NT2/D1 (cell line): Measurements from ENCODE around the gene ACTR5.

ENCODE experiments used
- DNase-seq: peaks from one replicate; pipeline ENCODE4 v3.0.0-alpha.2; 2011; ENCODE audit warnings: low read depth, low spot score
- H3K27me3 ChIP-seq: 2 replicates; pipeline ENCODE4 v1.6.0; 2011; ENCODE audit warnings: mild to moderate bottlenecking; ENCODE audit not compliant: insufficient read length, insufficient read depth
- H3K36me3 ChIP-seq: 2 replicates; pipeline ENCODE4 v1.6.1; 2011; ENCODE audit warnings: mild to moderate bottlenecking, low read length, mixed read lengths; ENCODE audit not compliant: insufficient read depth, insufficient read length
- H3K4me1 ChIP-seq: 2 replicates; pipeline ENCODE4 v1.5.1; 2011; ENCODE audit not compliant: insufficient read depth, insufficient read length
- H3K4me3 ChIP-seq: 2 replicates; pipeline ENCODE4 v1.5.1; 2011; ENCODE audit warnings: low read depth; ENCODE audit not compliant: insufficient read length
- H3K9ac ChIP-seq: 2 replicates; pipeline ENCODE4 v1.6.0; 2011; ENCODE audit warnings: low read depth; ENCODE audit not compliant: insufficient read length
- H3K9me3 ChIP-seq: 2 replicates; pipeline ENCODE4 v1.5.1; 2011; ENCODE audit warnings: mild to moderate bottlenecking, low read length; ENCODE audit not compliant: insufficient read depth
- SUZ12 ChIP-seq: IDR thresholded peaks from 2 replicates; pipeline ENCODE4 v1.6.1; 2011; ENCODE audit not compliant: insufficient read length, insufficient read depth; ENCODE audit errors: extremely low read depth
- YY1 ChIP-seq: IDR thresholded peaks from 2 replicates; pipeline ENCODE4 v1.6.1; 2011; ENCODE audit not compliant: insufficient read length, insufficient read depth
- ZNF274 ChIP-seq: IDR thresholded peaks from 2 replicates; pipeline ENCODE4 v1.6.1; 2011; ENCODE audit warnings: mild to moderate bottlenecking, low read depth, low read length

The ACTR5 gene

GRCh38 chr20:38799203-38799602, 50.9 kb downstream of the ACTR5 start:
- TF ChIP-seq YY1 (no peak), SUZ12 (no peak), ZNF274 (no peak)
- Histone ChIP-seq H3K27me3 (no peaks in the 10 kb centered on the region), H3K9me3 (0 out of 2 replicates have a peak, but pooled peaks cover 7% of the 10 kb centered on the region), H3K36me3 (no peaks in the 10 kb centered on the region), H3K9ac (no peak overlapping the region), H3K4me1 (peaks cover 7% of the 10 kb centered on the region), H3K4me3 (no peak overlapping the region)
- no peak for DNase-seq

- TF ChIP-seq ZNF274: no peak
- no peak for TF ChIP-seq SUZ12
- TF ChIP-seq YY1: no peak
- no peak overlapping the region for H3K9ac ChIP-seq
- H3K4me1 ChIP-seq: peaks cover 7% of the 10 kb centered on the region
- no peak for DNase-seq
- H3K36me3 ChIP-seq: no peaks in the 10 kb centered on the region
- H3K9me3 ChIP-seq: 0 out of 2 replicates have a peak, but pooled peaks cover 7% of the 10 kb centered on the region
- no peak overlapping the region for H3K4me3 ChIP-seq
- no peaks in the 10 kb centered on the region for H3K27me3 ChIP-seq
Observed at GRCh38 chr20:38800882-38801281, 52.6 kb downstream of the ACTR5 start.

GRCh38 chr20:38804221-38804620, 56.0 kb downstream of the ACTR5 start:
- DNase-seq: no peak
- H3K4me1 ChIP-seq: peaks cover 13% of the 10 kb centered on the region
- no peak overlapping the region for H3K4me3 ChIP-seq
- TF ChIP-seq SUZ12 (no peak), YY1 (no peak), ZNF274 (no peak)
- peaks cover 18% of the 10 kb centered on the region for H3K27me3 ChIP-seq
- no peaks in the 10 kb centered on the region for H3K36me3 ChIP-seq
- H3K9me3 ChIP-seq: no peaks in the 10 kb centered on the region
- no peak overlapping the region for H3K9ac ChIP-seq

GRCh38 chr20:38804682-38805501, 56.6 kb downstream of the ACTR5 start:
- no peak for TF ChIP-seq SUZ12
- no peak for TF ChIP-seq ZNF274
- no peak for TF ChIP-seq YY1
- H3K4me3 ChIP-seq: peak overlapping the region; percentile 79

GRCh38 chr20:38805502-38805957, 57.3 kb downstream of the ACTR5 start, which contains the start of gene PPP1R16B:
Gene PPP1R16B (plus strand): TSS chr20:38805697. CDS start chr20:38835926, 30,229 bp downstream.
- peak within 1 kb of the TSS; percentile 79 for H3K4me3 ChIP-seq
- peaks cover 18% of the 10 kb centered on the region for H3K27me3 ChIP-seq
- H3K9me3 ChIP-seq: no peaks in the 10 kb centered on the region
- peak within 1 kb of the TSS; percentile 89 for H3K9ac ChIP-seq
- H3K36me3 ChIP-seq: peaks cover 6% of the 10 kb centered on the region
- peak; percentile 65 for DNase-seq
- TF ChIP-seq SUZ12 (no peak), YY1 (no peak), ZNF274 (no peak)
- peaks cover 16% of the 10 kb centered on the region for H3K4me1 ChIP-seq

More at GRCh38 chr20:38804682-38805501, 56.6 kb downstream of the ACTR5 start:
- H3K4me1 ChIP-seq: peaks cover 16% of the 10 kb centered on the region
- no peaks in the 10 kb centered on the region for H3K9me3 ChIP-seq
- H3K9ac ChIP-seq: peak overlapping the region; percentile 89
- H3K27me3 ChIP-seq: peaks cover 18% of the 10 kb centered on the region
- peaks cover 2% of the 10 kb centered on the region for H3K36me3 ChIP-seq
- DNase-seq: peak; percentile 96

- no peak for DNase-seq
- TF ChIP-seq ZNF274 (no peak), SUZ12 (no peak), YY1 (no peak)
- H3K9me3 ChIP-seq: no peaks in the 10 kb centered on the region
- H3K27me3 ChIP-seq: peaks cover 18% of the 10 kb centered on the region
- H3K4me1 ChIP-seq: peaks cover 16% of the 10 kb centered on the region
- peaks cover 11% of the 10 kb centered on the region for H3K36me3 ChIP-seq
- peak overlapping the region; percentile 79 for H3K4me3 ChIP-seq
- H3K9ac ChIP-seq: peak overlapping the region; percentile 89
Observed at GRCh38 chr20:38805958-38806854, 57.9 kb downstream of the ACTR5 start.

GRCh38 chr20:38806855-38807655, 58.8 kb downstream of the ACTR5 start:
- peaks cover 16% of the 10 kb centered on the region for H3K4me1 ChIP-seq
- peak overlapping the region; percentile 79 for H3K4me3 ChIP-seq
- H3K9ac ChIP-seq: peak overlapping the region; percentile 89
- DNase-seq: no peak
- no peaks in the 10 kb centered on the region for H3K9me3 ChIP-seq
- TF ChIP-seq YY1: no peak
- TF ChIP-seq ZNF274: no peak
- TF ChIP-seq SUZ12: no peak
- peaks cover 18% of the 10 kb centered on the region for H3K27me3 ChIP-seq
- H3K36me3 ChIP-seq: peaks cover 14% of the 10 kb centered on the region
